ENCODE results near the gene ZNF677. TPM values are rescaled to one million over a fixed set of nuclear protein-coding genes. Genes with fewer than 3 reads are reported as not detected.
A peak's percentile ranks its signal among the peaks of the same experiment; 100 is the strongest.

The ZNF677 gene
- total and polyA plus RNA-seq, 2 experiments from 2014 or later = 57.2 to 74.8 TPM

GRCh38 chr19:53294786-53295441 is 40.2 kb upstream of the ZNF677 start:
- Mint-ChIP-seq H3K27ac (peak overlapping the region; percentile 84), H3K36me3 (ENCODE audit: low read depth) (peaks cover 42% of the 10 kb centered on the region), H3K27me3 (ENCODE audit: insufficient read depth, low read depth, poor library complexity) (peaks cover 4% of the 10 kb centered on the region), H3K4me3 (no peak overlapping the region), H3K9me3 (peaks cover 84% of the 10 kb centered on the region), H3K4me1 (no peaks in the 10 kb centered on the region)
- TF ChIP-seq ZNF331 (CRISPR knock-in tag; IDR thresholded peaks at IDR 0.05; ENCODE audit: low read depth) (no peak), STAT1 (IDR thresholded peaks at IDR 0.05; ENCODE audit: unreplicated experiment) (no peak), JUNB (IDR thresholded peaks at IDR 0.05; ENCODE audit: unreplicated experiment) (no peak), EZH2phosphoT487 (IDR thresholded peaks at IDR 0.05; ENCODE audit: unreplicated experiment) (no peak), REST (IDR thresholded peaks at IDR 0.05; ENCODE audit: unreplicated experiment) (no peak), ETS1 (IDR thresholded peaks at IDR 0.05) (no peak), POLR2AphosphoS5 (IDR thresholded peaks at IDR 0.05; ENCODE audit: low read depth) (no peak), NANOG (IDR thresholded peaks at IDR 0.05; ENCODE audit: borderline replicate concordance) (no peak), ZNF114 (CRISPR knock-in tag; IDR thresholded peaks at IDR 0.05) (no peak), CREB1 (CRISPR knock-in tag; IDR thresholded peaks at IDR 0.05; ENCODE audit: low read depth) (no peak), ZNF462 (CRISPR knock-in tag; IDR thresholded peaks at IDR 0.05) (no peak), EZH2 (IDR thresholded peaks at IDR 0.05; ENCODE audit: low read depth, unreplicated experiment) (no peak)
- TF ChIP-seq, protein P1, sequence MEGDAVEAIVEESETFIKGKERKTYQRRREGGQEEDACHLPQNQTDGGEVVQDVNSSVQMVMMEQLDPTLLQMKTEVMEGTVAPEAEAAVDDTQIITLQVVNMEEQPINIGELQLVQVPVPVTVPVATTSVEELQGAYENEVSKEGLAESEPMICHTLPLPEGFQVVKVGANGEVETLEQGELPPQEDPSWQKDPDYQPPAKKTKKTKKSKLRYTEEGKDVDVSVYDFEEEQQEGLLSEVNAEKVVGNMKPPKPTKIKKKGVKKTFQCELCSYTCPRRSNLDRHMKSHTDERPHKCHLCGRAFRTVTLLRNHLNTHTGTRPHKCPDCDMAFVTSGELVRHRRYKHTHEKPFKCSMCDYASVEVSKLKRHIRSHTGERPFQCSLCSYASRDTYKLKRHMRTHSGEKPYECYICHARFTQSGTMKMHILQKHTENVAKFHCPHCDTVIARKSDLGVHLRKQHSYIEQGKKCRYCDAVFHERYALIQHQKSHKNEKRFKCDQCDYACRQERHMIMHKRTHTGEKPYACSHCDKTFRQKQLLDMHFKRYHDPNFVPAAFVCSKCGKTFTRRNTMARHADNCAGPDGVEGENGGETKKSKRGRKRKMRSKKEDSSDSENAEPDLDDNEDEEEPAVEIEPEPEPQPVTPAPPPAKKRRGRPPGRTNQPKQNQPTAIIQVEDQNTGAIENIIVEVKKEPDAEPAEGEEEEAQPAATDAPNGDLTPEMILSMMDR (conservative IDR thresholded peaks at IDR 0.05; ENCODE audit: low read depth in 2 of 2) = no peak
- H3K4me2 ChIP-seq = no peak overlapping the region
- peak; percentile 63 for DNase-seq (ENCODE audit: low spot score)
- ATAC-seq = no peak
- H3K4me3 ChIP-seq = no peak overlapping the region
- H3K27me3 ChIP-seq (ENCODE audit: insufficient read depth) = no peaks in the 10 kb centered on the region
- H3F3A ChIP-seq (replicated peaks; ENCODE audit: low read depth) = no peaks in the 10 kb centered on the region
- H3K79me2 ChIP-seq (replicated peaks; ENCODE audit: insufficient read depth) = no peaks in the 10 kb centered on the region
- no peaks in the 10 kb centered on the region for H3K4me1 ChIP-seq (ENCODE audit: insufficient read depth)
- no peak overlapping the region for H2AFZ ChIP-seq
- H3K27ac ChIP-seq (ENCODE audit: low read depth) = peak overlapping the region; percentile 82; the same call in 1 of the 2 replicates
- H3K36me3 ChIP-seq (ENCODE audit: insufficient read depth) = peaks cover 12% of the 10 kb centered on the region
- no peaks in the 10 kb centered on the region for H4K20me1 ChIP-seq (replicated peaks; ENCODE audit: insufficient read depth)
- peaks cover 3% of the 10 kb centered on the region for H3K9me2 ChIP-seq (ENCODE audit: insufficient read depth)
